Panc1 (cell line): ENCODE data around the gene CAPN2. TPM values are rescaled to one million over a fixed set of nuclear protein-coding genes. Genes with fewer than 3 reads are reported as not detected.

Source experiments
- ATAC-seq: fragments of 200-7000 bp; cut with Tn5 transposase; 2 replicates; pipeline ENCODE4 v1.9.1; 2020; ENCODE audit warnings: mild to moderate bottlenecking, moderate library complexity
- BruUV-seq: library from RNA; stranded (reverse); fragments of 400-500 nt; replicated peaks from 2 replicates; lab custom pipeline; 2021; lab: Mats Ljungman, UMichigan
- CTCF ChIA-PET: fragments of 300-600 bp; sonication (Branson Sonifier 250); formaldehyde crosslinking; loops from one replicate; lab custom pipeline; 2022; ENCODE audit warnings: antibody characterized with exemption; lab: Charles Lee
- POLR2A ChIA-PET: fragments of 300-600 bp; sonication (Branson Sonifier 250); formaldehyde crosslinking; loops from one replicate; lab custom pipeline; 2022; ENCODE audit warnings: antibody characterized with exemption; lab: Charles Lee
- DNase-seq: peaks from one replicate; pipeline ENCODE4 v3.0.0-alpha.2; 2010; ENCODE audit warnings: low read depth, low spot score
- H3K27ac ChIP-seq: 2 replicates; pipeline ENCODE4 v1.5.1; 2011; ENCODE audit warnings: mild to moderate bottlenecking, low read length, inconsistent platforms
- H3K27me3 ChIP-seq: fragments of 200-500 bp; sonication (Bioruptor generic); 2 replicates; pipeline ENCODE4 v1.6.0; 2014; ENCODE audit warnings: low read length, inconsistent platforms; ENCODE audit not compliant: control insufficient read depth, insufficient read depth
- H3K36me3 ChIP-seq: fragments of 200-500 bp; sonication (Bioruptor generic); 2 replicates; pipeline ENCODE4 v1.5.1; 2014; ENCODE audit warnings: inconsistent platforms, mild to moderate bottlenecking, low read length, moderate library complexity; ENCODE audit not compliant: control insufficient read depth, insufficient read depth
- H3K4me1 ChIP-seq: 2 replicates; pipeline ENCODE4 v1.5.1; 2011; ENCODE audit warnings: inconsistent platforms, mild to moderate bottlenecking, low read length, moderate library complexity; ENCODE audit not compliant: control insufficient read depth, insufficient read depth
- H3K4me3 ChIP-seq, 2 experiments: 2 replicates each; pipeline ENCODE4 v1.5.1; 2011 to 2012; ENCODE audit warnings: low read depth in 2 of 2, low read length in 2 of 2, mild to moderate bottlenecking in 2 of 2, inconsistent platforms in 1 of 2, moderate library complexity in 1 of 2
- H3K9me3 ChIP-seq: fragments of 200-500 bp; sonication (Bioruptor generic); 2 replicates; pipeline ENCODE4 v1.5.1; 2014; ENCODE audit warnings: low read depth, mild to moderate bottlenecking, inconsistent platforms, low read length, moderate library complexity; ENCODE audit not compliant: control insufficient read depth, insufficient read depth
- CTCF ChIP-seq: fragments of 450-650 bp; IDR thresholded peaks from 2 replicates; pipeline ENCODE4 v1.5.1; 2017; ENCODE audit warnings: mild to moderate bottlenecking
- POLR2AphosphoS5 ChIP-seq: IDR thresholded peaks from 2 replicates; pipeline ENCODE4 v1.6.1; 2012; ENCODE audit warnings: mild to moderate bottlenecking, low read depth, low read length, moderate library complexity
- REST ChIP-seq, 2 experiments: IDR thresholded peaks; 2 replicates each; pipeline ENCODE4 v1.6.1; 2011 to 2012; ENCODE audit warnings: low read depth in 2 of 2, control low read depth in 1 of 2, low read length in 1 of 2, mild to moderate bottlenecking in 1 of 2, moderate library complexity in 1 of 2; ENCODE audit not compliant: insufficient read depth in 1 of 2
- SIN3A ChIP-seq: IDR thresholded peaks from 2 replicates; pipeline ENCODE4 v1.6.1; 2012; ENCODE audit warnings: low read depth, mild to moderate bottlenecking, low read length, moderate library complexity, borderline replicate concordance; ENCODE audit not compliant: insufficient read depth
- TCF7L2 ChIP-seq: IDR thresholded peaks from 2 replicates; pipeline ENCODE4 v1.6.1; 2011; ENCODE audit warnings: mild to moderate bottlenecking, low read depth, low read length, inconsistent platforms
- in situ Hi-C: cut with HindIII; loops from 2 replicates; pipeline ENCODE4 v1.10.0; 2016; ENCODE audit warnings: low sequenced_read_pairs, low pct_unique_long_range_greater_than_20kb
- intact Hi-C: fragments of 100-400 bp; cut with micrococcal nuclease; formaldehyde crosslinking; loops from one replicate; pipeline ENCODE4 v1.10.0; 2022; ENCODE audit not compliant: unreplicated experiment
- total RNA-seq: library from RNA; stranded (reverse); gene quantifications from one replicate; pipeline ENCODE4 v1.2.1, GENCODE V29; 2021; ENCODE audit not compliant: unreplicated experiment

CAPN2 gene
- total RNA-seq, 1 experiment from 2014 or later = 171 TPM

- CTCF ChIA-PET = no interaction called here
These were observed 50.9 kb downstream of the CAPN2 start for GRCh38 chr1:223763251-223763650.

GRCh38 chr1:223763881-223764280 lies 51.5 kb downstream of the CAPN2 start:
- no TSS peak for BruUV-seq
- no peak overlapping the region for H3K4me3 ChIP-seq
- intact Hi-C loops (no loop called here), in situ Hi-C loops (no loop called here)
- ChIA-PET POLR2A (no interaction called here), CTCF (no interaction called here)
- no peaks in the 10 kb centered on the region for H3K27me3 ChIP-seq
- no peaks in the 10 kb centered on the region for H3K9me3 ChIP-seq
- no peak overlapping the region for H3K27ac ChIP-seq
- no peaks in the 10 kb centered on the region for H3K4me1 ChIP-seq
- DNase-seq = no peak
- ATAC-seq = no peak
- peaks cover 7% of the 10 kb centered on the region; the same call in 1 of the 2 replicates for H3K36me3 ChIP-seq
- TF ChIP-seq SIN3A (no peak), CTCF (no peak), REST (IDR thresholded peaks at IDR 0.05; ENCODE audit: insufficient read depth in 1 of 2, low read depth in 2 of 2, low read length in 1 of 2) (no peak), POLR2AphosphoS5 (no peak), TCF7L2 (no peak)

More at GRCh38 chr1:223763251-223763650, 50.9 kb downstream of the CAPN2 start:
- ATAC-seq = no peak
- H3K4me3 ChIP-seq = no peak overlapping the region
- no peaks in the 10 kb centered on the region for H3K4me1 ChIP-seq
- no TSS peak for BruUV-seq
- TF ChIP-seq CTCF (no peak), SIN3A (no peak), TCF7L2 (no peak), POLR2AphosphoS5 (no peak), REST (IDR thresholded peaks at IDR 0.05; ENCODE audit: insufficient read depth in 1 of 2, low read depth in 2 of 2, low read length in 1 of 2) (no peak)
- intact Hi-C loops (no loop called here), in situ Hi-C loops (no loop called here)
- H3K27me3 ChIP-seq = no peaks in the 10 kb centered on the region
- peaks cover 8% of the 10 kb centered on the region; the same call in 1 of the 2 replicates for H3K36me3 ChIP-seq
- POLR2A ChIA-PET = no interaction called here
- H3K9me3 ChIP-seq = no peaks in the 10 kb centered on the region
- H3K27ac ChIP-seq = no peak overlapping the region
- no peak for DNase-seq
